NCI-H748 (cell line): ENCODE measurements around the gene ZBTB44.
A peak's percentile ranks its signal among the peaks of the same experiment; 100 is the strongest.

Source experiments
- DNase-seq: peaks from one replicate; lab custom pipeline; 2025; ENCODE audit not compliant: unreplicated experiment; lab: John Stamatoyannopoulos, UW

The ZBTB44 gene

GRCh38 chr11:130215531-130216220 is 99.0 kb downstream of the ZBTB44 start:
- no peak for DNase-seq

- no peak for DNase-seq
These were observed 99.7 kb downstream of the ZBTB44 start for GRCh38 chr11:130214861-130215530.

- no peak for DNase-seq
These were observed 100.8 kb downstream of the ZBTB44 start for GRCh38 chr11:130213979-130214281.

GRCh38 chr11:130213143-130213978 is 101.4 kb downstream of the ZBTB44 start:
- peak; percentile 41 for DNase-seq

GRCh38 chr11:130212431-130212961 is 102.2 kb downstream of the ZBTB44 start:
- no peak for DNase-seq

- DNase-seq: no peak
These were observed 102.8 kb downstream of the ZBTB44 start for GRCh38 chr11:130211781-130212401.

- DNase-seq: no peak
These were observed 103.6 kb downstream of the ZBTB44 start for GRCh38 chr11:130211144-130211543.

- DNase-seq: no peak
These were observed 104.5 kb downstream of the ZBTB44 start for GRCh38 chr11:130209954-130210854.

GRCh38 chr11:130209128-130209932 is 105.4 kb downstream of the ZBTB44 start:
- DNase-seq: no peak

- DNase-seq: no peak
These were observed 106.2 kb downstream of the ZBTB44 start for GRCh38 chr11:130208241-130209127.

GRCh38 chr11:130206141-130206540 is 108.6 kb downstream of the ZBTB44 start:
- DNase-seq: no peak

GRCh38 chr11:130204703-130205095 is 110.0 kb downstream of the ZBTB44 start:
- DNase-seq: no peak

- no peak for DNase-seq
These were observed 110.7 kb downstream of the ZBTB44 start for GRCh38 chr11:130203766-130204702.

- no peak for DNase-seq
These were observed 111.7 kb downstream of the ZBTB44 start for GRCh38 chr11:130202818-130203689.

GRCh38 chr11:130202009-130202817 is 112.5 kb downstream of the ZBTB44 start:
- no peak for DNase-seq

- DNase-seq: no peak
These were observed 113.7 kb downstream of the ZBTB44 start for GRCh38 chr11:130201026-130201425.
